Activated T-cell treated with anti-CD3 and anti-CD28 coated beads, Interleukin-2, amount 50 U/mL, for 24 hours (primary cell): ENCODE measurements around the gene CAV3.

Experiments used
- DNase-seq: peaks from one replicate; pipeline ENCODE4 v3.0.0-alpha.2; 2020
- H3K27ac Mint-ChIP-seq: 2 replicates; pipeline ENCODE4 v1.8.0; 2020; ENCODE audit warnings: mild to moderate bottlenecking, mixed read lengths
- H3K27me3 Mint-ChIP-seq: 2 replicates; pipeline ENCODE4 v1.8.0; 2020; ENCODE audit warnings: mixed read lengths
- H3K36me3 Mint-ChIP-seq: 2 replicates; pipeline ENCODE4 v1.8.0; 2020; ENCODE audit warnings: low read depth, mixed read lengths
- H3K4me1 Mint-ChIP-seq: 2 replicates; pipeline ENCODE4 v1.8.0; 2020; ENCODE audit warnings: low read depth, mixed read lengths
- H3K4me3 Mint-ChIP-seq: 2 replicates; pipeline ENCODE4 v1.8.0; 2020; ENCODE audit warnings: mild to moderate bottlenecking, moderate library complexity, mixed read lengths
- H3K9me3 Mint-ChIP-seq: 2 replicates; pipeline ENCODE4 v1.8.0; 2020; ENCODE audit warnings: mixed read lengths

The CAV3 gene

GRCh38 chr3:8780279-8780678 is 46.7 kb downstream of the CAV3 start:
- no peaks in the 10 kb centered on the region for H3K9me3 Mint-ChIP-seq
- H3K4me3 Mint-ChIP-seq = no peak overlapping the region
- no peak for DNase-seq
- H3K27ac Mint-ChIP-seq = no peak overlapping the region
- no peaks in the 10 kb centered on the region for H3K36me3 Mint-ChIP-seq
- H3K27me3 Mint-ChIP-seq = peaks cover 15% of the 10 kb centered on the region
- H3K4me1 Mint-ChIP-seq = no peaks in the 10 kb centered on the region

- Mint-ChIP-seq H3K4me1 (no peaks in the 10 kb centered on the region), H3K4me3 (no peak overlapping the region), H3K9me3 (peaks cover 8% of the 10 kb centered on the region), H3K27ac (no peak overlapping the region), H3K27me3 (no peaks in the 10 kb centered on the region), H3K36me3 (no peaks in the 10 kb centered on the region)
- no peak for DNase-seq
These were observed 51.3 kb downstream of the CAV3 start for GRCh38 chr3:8784676-8785435.

- Mint-ChIP-seq H3K36me3 (no peaks in the 10 kb centered on the region), H3K9me3 (peaks cover 14% of the 10 kb centered on the region), H3K27me3 (no peaks in the 10 kb centered on the region), H3K4me1 (no peaks in the 10 kb centered on the region), H3K27ac (no peak overlapping the region), H3K4me3 (no peak overlapping the region)
- no peak for DNase-seq
These were observed 56.9 kb downstream of the CAV3 start for GRCh38 chr3:8790529-8790928.

GRCh38 chr3:8793242-8793641 is 59.6 kb downstream of the CAV3 start:
- peaks cover 14% of the 10 kb centered on the region for H3K9me3 Mint-ChIP-seq
- no peaks in the 10 kb centered on the region for H3K4me1 Mint-ChIP-seq
- no peak overlapping the region for H3K27ac Mint-ChIP-seq
- H3K36me3 Mint-ChIP-seq = no peaks in the 10 kb centered on the region
- peaks cover 1% of the 10 kb centered on the region for H3K27me3 Mint-ChIP-seq
- no peak for DNase-seq
- no peak overlapping the region for H3K4me3 Mint-ChIP-seq

- no peaks in the 10 kb centered on the region for H3K4me1 Mint-ChIP-seq
- H3K4me3 Mint-ChIP-seq = no peak overlapping the region
- no peak overlapping the region for H3K27ac Mint-ChIP-seq
- H3K9me3 Mint-ChIP-seq = peaks cover 11% of the 10 kb centered on the region
- peaks cover 4% of the 10 kb centered on the region for H3K27me3 Mint-ChIP-seq
- no peaks in the 10 kb centered on the region for H3K36me3 Mint-ChIP-seq
- DNase-seq = no peak
These were observed 60.6 kb downstream of the CAV3 start for GRCh38 chr3:8794247-8794646.
